Activated CD4-positive, alpha-beta T cell treated with anti-CD3 and anti-CD28 coated beads, Interleukin-2, amount 50 U/mL, for 1 hour (primary cell): ENCODE results near the gene FLNC.

Experiments
- DNase-seq: peaks from one replicate; pipeline ENCODE4 v3.0.0-alpha.2; 2020

The FLNC gene

DNA sequence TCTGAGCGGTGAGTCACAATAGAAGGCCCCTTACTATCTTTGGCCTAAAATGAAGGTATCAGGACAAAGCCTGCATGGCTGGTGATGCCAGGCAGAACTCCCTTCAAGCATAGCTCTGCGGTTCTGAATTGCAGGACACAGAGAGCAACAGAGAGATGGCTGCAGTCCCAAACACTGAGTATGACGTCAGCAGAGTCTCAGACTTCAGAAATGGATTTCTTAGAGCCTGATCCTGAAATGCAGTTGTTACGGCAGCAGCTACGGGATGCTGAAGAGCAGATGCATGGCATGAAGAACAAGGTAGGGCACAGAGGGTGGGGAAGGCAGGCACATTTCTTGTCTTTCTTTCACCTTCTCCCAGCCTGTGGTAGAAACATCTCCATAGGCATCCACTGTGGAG lies 25.0 kb upstream of the FLNC start:
- DNase-seq, result no peak

DNA sequence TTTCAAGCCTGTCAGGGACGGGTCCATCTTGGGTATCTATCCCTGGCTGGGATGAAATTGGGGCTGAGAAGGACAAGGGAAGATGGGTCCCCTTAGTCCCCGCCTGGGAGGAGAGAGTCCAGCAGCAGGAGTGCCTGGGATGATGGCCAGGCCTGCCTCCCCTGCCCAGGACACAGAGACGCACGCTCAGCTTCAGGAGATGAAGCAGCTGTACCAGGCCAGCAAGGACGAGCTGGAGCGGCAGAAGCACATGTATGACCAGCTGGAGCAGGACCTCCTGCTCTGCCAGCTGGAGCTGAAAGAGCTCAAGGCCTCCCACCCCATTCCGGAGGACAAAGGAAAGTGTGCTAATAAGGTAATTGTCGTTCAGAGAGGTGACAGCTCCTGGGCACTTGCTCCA lies 23.0 kb upstream of the FLNC start:
- DNase-seq, result no peak

DNA sequence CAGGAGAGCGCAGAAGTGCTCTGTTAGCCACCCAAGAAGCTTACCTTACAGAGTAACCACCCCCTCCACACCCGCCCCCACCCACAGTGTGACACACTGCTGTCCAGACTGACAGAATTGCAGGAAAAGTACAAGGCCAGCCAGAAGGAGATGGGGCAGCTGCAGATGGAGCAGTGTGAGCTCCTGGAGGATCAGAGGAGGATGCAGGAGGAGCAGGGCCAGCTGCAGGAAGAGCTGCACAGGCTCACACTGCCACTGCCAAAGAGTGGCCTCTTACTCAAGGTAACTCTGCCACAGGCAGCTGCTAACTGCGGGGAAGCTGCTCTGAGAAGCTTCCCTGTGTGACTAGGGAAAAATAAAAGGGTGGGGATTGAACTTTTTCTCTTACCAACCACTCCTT lies 20.8 kb upstream of the FLNC start:
- no peak for DNase-seq

DNA sequence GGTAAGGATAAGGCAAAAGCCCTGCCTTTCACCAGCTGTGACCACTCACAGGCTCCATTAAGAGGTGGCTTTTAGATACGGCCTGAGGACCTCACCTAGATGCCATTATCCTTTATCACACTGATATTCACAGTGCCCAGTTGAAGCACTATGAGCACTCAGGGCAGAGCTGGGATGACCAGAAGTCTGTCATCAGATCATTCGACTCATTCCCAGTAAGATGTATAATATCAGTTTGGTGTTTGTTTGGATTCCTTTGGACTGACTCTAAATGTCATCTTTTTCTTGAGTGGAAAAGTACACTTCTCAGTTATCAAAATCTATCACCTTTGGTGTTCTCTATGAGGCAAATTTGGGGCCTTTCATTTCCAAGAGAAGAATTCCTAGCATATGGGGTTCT lies 19.7 kb upstream of the FLNC start:
- DNase-seq, result no peak

DNA sequence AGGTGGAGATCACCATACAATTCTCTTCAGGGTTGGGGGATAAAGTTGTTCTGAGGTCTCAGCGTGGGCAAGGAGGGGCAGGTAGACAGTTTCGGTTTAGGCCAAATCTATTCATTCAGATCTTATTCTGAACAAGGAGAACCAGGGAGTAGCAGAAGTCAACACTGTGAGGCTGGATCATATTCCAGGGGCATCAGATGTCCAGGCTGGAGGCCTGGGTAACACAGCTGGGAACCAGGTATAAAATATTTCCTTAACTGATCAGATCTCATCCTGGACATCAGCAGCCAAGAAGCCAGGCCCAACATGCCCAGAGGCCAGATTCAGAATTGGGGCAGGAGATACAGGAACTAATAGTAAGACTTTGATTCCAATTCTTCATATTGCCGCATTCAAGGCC lies 19.2 kb upstream of the FLNC start:
- DNase-seq, result no peak

DNA sequence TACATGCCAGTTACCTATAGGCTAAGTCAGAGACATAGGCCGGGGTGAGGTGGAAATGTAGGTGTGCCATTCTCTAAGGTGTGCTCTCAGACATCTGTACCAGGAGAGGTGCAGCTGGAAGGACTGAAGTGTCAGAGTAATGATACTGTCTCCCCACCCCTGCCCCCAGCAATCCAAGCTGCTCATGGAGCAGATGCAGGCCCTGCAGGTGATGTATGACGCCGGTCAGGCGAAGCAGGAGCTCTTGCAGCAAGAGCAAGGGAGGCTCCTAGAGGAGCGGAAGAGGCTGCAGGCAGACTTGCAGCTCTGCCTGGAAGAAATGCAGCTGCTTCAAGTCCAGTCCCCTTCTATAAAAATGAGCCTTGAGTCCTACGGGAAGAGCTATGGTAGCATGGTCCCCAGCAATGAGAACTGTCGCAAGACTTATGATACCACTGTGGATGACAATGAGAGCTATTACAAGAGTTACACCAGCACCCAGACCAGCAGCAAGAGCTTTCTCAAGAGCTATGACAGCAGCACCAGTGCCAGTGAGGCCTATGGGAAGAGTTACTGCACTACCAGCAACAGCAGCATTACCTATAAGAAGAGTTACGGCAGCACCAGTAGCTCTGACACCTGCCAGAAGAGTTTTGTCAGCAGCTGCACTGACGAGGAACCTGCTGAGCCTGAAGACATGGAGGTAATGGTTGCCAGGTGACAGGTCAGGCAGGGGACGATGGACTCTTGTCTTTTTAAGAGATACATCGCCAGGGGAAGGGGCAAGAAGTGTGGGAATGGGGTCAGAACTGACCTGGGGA lies 18.4 kb upstream of the FLNC start:
- DNase-seq, result no peak

DNA sequence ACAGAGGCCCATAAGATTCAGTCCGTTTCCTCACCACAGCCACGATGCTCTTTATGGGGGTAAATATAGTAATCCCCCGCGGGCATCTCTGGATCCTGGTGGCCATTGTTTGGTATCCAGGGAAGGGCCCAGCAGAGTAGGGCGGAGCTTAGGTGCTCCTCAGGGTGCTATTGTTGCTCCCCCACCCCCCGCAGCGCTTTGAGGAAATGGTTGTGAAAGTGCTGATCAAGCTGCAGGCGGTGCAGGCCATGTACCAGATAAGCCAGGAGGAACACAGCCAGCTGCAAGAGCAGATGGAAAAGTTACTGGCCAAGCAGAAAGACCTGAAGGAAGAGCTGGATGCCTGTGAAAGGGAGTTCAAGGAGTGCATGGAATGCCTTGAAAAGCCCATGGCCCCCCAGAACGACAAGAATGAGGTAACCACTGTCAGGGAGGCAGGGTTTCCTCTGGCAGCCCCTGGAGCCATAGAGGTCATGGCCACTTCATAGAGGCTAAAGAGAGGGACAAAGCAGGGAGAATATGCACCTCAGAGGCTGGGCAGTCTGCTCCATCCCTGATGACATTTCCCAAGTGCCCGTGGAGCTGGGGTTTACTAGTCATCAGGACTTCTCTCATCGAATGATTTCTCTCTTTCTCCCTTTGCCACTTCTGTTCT lies 17.6 kb upstream of the FLNC start:
- no peak for DNase-seq

DNA sequence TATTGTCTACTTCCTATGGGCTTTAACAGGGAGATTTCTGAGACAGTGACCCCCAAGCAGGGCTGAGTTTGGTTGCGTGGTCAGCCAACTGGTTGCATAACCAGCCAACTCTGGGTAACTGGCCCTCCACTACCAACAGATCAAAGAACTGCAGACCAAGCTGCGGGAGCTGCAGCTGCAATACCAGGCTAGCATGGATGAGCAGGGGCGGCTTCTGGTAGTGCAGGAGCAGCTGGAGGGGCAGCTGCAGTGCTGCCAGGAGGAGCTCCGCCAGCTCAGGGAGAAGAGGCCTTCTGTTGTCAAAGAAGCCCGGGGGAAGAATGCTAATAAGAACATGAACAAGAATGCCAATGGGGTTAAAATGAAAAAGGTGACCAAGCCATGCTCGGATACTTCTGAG lies 15.7 kb upstream of the FLNC start:
- no peak for DNase-seq

DNA sequence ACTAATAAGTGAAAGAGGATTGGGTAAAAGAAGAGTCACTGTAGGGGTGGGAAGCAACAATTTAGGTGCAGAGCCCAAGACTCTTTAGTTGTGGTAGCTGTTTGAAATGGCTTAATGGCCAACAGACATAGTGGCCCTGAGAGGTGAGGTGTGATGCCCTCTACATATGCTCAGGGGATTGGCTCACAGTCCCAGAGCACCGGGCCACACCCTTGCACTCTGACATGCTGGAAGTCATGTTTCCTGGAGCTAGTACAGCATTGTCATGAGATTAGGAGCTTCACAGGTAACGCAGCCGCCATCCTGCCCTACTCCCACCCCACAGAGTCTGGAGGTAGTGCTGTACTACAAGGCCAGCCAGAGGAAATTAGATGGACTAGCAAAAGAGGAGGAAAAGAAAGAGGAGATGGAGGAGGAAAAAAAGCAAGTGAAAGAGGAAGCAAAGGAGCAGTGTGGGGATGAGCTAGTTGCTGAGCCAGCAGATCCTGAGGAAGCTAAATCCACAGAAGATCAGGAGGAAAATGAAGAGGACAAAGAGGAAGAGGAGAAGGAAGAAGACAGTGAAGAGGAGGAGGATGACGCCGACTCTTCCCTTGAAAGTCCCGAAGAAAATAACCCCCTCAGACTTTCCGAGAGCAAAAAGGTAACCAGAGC lies 14.8 kb upstream of the FLNC start:
- no peak for DNase-seq

DNA sequence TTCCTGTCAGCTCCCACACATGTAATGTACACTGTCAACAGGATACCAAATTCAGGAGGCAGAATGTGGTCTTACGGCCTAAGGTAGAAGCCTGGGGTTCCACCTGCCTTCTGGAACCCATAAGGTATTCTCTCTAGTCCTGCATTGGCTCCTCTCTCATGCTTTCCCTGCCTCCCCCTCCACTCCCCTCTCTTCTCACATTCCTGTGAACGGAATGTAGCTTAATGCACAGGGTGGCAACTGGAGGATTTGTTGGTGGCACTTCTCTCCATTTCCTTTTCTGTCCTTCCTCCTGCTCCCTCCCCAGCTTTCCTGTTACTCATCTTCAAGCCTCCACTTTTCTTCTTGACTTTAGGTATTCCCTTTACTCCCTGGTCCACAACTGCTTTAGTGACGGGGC lies 11.5 kb upstream of the FLNC start:
- no peak for DNase-seq

DNA sequence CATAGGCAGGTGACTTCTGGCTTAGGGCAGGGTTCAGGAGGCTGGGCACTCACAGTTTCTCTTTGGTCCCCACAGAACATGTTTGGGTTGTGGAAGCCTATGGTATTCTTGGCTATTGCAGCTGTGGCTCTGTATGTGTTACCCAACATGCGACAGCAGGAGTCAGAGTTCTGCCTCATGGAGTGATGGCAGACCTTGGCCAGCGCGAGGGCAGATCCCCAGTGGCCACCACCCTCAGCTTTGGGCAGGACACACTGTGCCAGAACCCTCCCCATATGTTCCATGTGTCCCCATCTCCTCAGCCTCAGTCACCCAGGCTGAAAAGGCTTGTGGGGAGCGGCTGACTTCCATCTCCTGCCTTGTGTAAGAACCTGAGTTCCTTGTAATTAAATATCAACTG lies 8.5 kb upstream of the FLNC start:
- DNase-seq, result no peak

DNA sequence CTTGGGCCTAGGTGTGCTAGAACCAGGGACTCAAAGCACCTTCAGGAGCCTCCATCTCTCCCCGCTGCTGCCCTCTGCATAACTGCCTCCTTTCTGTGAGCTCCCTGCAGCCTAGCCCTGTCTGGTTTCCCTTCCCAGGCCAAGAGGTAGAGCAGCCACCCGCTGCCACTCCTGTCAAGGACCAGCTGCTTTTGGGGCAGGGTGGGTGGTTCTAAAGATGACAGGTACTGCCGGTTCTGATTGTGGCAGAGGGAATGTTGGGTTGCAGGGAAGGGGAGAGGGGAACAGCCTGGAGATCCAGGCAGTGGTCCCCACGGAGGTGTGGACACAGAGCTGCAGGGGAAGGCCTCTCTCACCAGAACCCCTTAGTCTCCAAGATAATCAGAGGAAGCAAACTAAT lies 3.7 kb upstream of the FLNC start:
- DNase-seq, result no peak

DNA sequence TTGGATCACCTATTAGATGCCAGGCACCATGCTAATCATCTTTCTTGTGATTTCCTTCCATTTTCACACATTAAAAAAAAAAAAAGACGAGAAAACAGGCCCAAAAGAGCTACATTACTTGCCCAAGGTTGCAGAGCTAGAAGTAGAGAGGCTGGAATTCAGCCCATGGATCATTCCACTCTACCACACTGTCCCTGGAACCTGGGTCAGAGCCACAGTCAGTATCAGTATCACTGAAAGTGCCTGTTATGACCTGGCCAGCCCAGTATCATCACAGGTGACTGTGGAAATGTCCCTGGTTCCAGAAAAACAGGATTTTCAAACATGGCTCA lies 3.3 kb upstream of the FLNC start:
- no peak for DNase-seq

DNA sequence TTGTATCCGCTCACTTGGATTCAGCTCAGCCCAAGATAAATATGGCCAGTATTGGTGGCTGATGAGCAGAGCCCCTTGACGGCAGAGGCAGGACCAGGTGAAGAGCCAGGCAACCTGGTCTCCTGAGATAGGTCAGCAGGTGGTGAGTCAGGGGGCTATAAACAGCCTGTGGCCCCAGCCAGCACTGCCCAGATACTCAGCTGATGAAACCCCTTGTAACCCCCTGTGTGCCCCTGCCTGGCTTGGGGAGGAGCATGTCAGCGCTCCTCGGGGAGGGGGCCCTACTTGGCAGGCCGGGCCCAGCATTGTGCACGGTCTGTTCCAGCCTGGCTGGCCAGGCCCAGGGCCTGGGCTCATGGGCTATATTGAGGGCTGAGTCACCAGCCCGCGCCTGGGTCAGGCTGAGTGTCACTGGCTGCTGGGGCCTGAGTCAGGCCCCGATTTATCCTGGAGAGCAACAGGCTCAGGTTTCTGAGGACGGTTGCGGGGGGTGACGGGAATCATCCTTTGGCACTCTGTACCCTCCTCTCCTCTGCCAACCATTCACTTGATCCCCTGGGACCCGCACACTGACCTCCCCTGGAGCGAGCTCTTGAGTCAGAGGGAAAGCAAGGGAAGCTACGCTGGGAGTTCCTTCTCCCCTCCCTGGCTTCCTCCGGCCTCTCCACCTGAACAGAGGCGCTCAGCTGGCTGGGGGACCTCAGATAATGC lies 2.8 kb upstream of the FLNC start:
- DNase-seq, result no peak

DNA sequence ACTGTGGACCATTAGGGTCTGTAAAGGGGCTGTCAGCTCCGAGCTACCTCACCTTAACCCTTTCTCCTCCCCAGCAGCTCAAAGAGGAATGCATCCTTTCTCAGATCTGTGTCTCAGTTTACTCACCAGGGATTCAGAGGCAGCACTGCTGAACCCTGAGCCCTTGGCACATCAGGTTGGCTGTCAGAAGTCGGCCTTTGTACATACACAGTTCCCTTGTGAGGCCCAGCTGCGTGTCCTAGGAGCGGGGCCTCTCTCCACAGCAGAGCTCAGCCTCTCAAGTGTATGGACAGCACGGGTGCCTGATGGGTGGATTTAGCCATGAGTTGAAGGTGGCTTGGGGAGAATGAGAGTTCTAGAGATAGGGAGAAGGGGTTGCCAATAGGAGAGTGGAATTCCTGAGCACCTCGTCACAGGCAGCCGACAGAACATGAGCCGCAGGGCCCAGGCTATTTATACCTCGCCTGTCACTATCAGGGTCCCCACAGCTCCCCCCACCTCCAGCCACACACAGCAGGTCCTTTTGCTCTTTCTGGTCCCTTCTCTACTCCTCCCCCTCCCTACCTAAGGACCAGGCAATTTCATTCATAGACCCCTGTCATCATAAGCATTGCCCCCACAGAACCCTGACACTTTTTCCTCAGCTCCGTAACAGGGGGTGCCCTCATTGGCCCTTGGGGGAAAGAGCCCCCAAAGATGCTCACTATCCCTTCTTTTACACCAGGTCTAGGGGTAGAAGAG lies 2.1 kb upstream of the FLNC start:
- DNase-seq, result no peak

DNA sequence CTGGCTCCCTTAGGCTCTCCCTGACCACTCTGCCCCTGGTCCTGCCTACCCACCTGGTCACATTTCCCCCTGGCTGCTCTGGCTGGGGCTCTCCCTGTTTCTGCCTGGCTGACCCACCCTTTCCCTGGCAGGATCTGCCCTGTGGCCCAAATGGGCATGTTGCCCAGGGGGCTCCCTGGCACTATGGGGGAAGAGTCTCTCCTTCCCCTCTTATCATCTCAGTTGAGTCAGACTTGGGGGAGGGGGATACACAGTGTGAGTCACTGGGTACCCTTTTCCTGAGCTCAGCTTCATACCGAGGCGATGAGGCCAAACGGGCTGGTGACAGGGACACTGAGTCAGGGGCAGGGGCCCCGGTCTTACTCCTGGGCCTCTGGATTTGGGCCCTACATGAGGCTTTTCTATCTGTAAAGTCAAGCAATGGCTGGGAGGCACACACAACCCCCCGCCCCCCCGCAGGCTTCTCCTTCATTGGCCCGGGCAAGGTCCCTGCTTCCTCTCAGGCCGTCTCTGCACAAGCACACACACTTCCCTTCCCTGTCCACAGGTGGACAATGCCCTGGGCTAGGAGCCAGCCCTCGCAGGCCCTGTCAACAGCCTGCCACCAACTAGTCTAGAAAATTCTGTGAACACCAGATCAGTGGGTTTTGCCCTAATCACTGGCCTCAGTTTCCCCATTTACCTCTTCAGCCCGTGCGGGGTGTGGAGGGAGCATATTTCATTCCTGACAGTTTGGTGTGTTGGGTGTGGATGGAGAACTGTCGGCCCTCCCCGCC lies 627 bp upstream of the FLNC start:
- DNase-seq, result no peak

DNA sequence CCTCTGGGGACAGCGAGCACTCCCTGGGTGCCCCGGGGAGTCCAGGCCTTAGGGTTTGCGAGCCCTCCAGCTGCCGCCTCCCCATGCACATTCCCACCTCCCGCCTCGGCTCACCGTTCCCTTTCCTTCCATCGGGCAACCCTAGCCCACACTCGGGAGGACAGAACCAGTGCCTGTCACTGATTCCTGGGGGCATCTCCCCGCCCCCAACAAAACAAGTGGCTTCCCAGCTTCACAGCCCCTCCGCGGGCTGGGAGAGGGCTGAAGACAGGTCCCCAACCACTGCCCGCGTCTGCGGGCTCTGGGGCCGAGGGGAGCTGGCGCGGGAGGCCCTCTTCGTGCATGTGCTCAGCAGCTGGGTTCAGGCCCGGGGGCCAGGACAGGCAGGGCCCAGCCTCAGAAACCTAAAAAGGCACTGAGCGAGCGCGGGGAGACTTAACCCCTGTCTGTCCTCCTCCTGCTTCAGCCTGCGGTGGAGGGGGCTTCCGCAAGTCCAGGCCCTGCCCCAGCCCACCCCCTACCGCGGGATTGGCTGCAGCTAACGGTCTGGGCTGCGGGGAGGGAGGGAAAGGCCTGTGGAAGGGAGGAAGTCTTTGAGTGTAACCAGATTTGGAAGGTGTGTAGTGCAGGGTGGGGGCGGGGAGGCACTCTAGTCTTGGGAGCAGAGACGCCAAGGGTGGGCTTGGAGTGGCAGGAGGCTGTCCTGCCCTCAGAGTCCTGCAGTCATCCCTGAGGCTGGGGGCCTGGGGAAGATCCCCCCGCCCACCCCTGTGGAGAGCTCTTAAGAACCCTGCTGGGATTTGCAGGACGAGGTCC lies 1.2 kb downstream of the FLNC start:
- no peak for DNase-seq

DNA sequence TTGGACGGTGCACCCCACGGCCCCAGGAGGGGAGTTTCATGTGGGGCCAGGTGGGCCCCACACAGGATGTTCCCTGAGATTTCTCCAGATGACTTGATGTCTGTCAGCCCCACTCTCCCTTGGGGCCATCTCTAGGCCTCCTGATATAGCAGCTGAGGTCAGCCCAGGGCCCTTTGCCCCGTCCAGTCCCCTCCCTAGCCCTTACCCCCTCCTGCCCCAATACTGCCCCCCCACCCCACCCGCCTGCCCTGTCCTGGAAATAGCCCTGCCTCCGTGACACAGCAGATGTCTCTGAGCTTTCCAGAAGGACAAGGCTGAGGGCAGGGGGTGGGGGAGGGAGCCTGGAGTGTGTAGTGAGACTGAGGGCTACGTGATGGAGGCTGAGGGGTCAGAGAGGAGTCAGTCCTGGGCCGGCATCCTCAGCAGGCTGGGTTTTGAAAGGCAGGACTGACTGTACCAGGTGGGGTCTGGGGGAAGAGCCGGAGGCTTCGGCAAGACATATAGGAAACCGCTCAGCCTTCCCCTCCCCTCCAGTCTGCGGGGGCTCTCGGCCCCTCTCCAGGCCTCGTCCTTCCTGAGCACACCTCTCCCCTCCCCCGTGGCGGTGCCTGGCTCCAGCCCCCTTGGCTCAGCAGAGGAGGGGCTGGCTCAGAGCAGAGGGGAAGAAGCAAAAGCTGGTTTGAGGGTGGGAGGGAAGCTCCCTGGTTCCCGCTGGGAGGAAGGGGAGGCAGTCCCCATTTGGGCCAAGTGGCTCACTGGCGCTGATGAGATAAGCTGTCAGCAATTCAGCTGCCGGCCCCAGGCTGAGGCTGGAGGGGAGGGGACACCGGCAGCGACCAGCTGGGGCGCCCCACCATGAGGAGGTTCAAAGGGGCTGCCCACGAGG lies 2.0 kb downstream of the FLNC start:
- DNase-seq, result no peak

DNA sequence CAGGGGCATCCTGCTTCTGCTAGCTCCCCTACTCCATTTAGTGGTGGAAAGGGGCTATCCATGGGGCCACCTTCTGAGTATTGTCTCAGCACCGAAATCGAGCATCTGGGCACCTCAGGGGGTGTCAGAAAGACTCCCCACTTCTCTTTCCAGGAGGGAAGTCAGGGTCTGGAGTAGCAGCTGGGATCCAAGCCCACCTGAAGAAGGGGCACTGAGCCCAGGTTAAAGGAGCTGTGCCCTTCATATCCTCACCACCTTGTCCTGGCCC lies 2.6 kb downstream of the FLNC start:
- DNase-seq, result no peak

DNA sequence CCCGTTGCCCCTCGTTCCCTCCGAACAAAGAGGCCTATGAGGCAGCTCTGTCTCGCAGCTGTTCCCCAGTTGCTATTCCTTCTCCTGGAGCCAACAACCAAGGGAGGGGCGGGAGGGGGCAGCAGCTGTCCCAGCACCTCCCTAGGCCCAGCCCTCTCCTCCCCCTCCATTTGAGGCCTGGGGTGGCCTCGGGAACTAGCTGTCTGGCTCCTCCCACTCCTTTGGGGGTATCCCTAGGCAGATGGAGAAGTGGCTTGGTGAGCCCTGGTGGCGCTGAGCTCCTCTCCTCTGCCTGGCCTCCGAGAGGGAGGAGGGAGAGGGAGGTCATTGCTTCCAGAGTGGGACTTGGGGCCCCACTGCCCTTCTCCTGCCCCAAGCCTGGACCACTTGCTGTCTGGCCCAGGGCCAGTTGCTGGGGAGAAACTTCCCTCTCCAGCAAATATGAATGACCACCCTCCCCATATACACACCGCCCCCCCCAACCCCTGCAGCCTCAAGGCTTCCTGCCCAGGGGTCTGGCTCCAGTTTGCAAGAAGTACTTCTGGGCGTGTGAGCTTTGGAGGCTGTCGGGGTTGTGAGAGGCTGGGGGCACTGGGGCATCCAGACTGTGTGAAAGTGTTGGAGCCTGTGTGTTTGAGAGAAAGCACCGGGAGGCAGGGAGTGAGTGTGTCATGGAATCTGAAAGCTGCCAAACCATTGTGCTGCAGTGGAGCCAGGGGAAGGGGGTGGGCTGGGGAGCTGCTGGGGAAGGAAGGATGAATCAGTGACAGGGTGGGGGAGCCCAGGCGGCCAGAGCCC lies 3.1 kb downstream of the FLNC start:
- no peak for DNase-seq
